HG03064 (cell line): ENCODE results near the gene IRF6.

Experiments
- ATAC-seq: cut with Tn5 transposase; IDR thresholded peaks from one replicate; pipeline ENCODE4 v1.9.1; 2021; ENCODE audit warnings: low read depth; ENCODE audit not compliant: unreplicated experiment

The IRF6 gene

DNA sequence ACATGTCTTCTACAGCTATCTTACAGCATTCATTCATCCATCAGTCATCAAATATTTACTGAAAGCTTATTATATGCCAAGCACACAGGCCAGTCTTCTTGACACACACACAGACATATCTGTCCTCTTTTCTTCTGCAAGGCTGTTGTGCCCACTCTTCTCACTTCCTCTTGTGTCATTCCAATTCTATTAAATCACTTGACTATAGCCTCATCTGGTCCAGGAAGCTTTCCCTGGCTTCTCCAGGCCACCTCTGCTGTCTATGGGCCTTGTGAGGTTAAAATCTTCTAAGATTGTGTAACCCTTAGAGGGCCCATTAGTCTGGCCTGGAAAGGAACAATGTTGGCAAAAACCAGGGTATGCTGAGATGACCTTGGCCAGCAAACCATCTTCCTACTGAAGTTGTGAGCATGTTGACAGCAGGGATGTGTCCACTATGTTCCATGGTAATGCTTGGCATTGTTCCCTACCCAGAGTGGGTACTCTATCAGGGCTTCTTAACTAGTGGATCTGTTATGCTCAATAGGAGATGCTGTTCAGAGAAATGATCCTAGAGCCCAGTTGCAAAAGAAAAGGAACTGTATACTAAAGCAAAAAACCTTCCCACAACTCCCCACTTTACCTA is 44.8 kb downstream of the IRF6 start:
- ATAC-seq, result no peak

GRCh38 chr1:209759829-209760359 is 46.0 kb downstream of the IRF6 start:
- ATAC-seq, result no peak

DNA sequence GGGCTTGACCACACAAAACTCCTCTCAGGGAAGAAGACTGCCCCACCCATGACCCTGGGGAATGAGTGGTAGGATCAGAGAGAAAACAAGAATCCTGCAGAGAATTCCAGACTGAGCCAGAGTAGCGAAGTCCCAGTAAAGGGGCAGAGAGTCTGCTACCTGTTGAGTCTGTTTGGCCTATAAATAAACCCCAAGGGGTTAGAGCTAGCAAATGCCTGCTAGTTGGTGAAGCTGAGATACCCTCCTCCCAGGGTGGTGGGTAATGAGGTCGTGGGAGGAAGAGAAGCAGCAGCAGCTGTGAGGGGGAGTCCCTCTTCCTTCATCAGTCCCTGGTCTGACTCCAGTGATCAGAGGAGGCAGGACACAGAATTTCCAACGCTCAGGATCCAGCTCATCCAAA is 47.5 kb downstream of the IRF6 start:
- ATAC-seq, result no peak

DNA sequence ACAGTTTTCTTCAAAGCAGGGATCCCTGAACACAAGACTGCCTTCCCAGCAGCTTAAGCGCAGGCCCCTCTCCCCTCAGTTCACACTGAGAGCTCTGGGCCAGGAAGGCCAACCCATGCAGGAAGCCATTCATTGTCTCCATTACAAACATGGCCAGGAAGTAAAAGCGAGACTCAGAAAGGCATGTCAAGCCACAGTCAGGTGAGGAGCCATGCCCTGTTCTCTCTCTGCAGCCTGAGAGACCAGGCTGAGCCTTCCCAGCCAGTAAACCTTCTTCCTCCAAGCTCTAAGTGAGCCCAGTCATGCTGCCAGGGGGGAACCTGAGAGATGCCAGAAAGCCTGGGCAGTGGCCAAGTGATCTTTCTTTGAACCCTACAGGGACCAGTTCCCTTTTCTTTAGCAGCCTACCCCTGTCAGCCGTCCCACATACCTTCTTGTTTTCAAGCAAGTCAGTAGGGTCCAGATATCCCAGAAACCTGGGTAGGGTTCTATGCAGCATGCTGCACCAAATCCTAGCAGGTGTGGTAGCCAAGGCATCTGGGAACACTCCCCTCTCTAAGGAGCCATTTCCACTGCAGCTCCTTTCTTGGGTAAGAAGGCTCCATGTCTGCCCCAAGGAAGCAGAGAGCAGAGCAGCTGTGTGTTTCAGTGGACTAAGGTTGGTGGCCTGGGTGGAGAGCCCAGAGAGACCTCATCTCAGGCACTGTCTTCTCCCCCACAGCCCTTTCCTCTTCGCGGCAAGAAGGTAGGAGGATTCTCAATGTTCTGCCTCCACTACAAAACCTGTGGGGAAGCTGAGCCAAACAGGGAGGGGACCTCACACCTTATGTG is 49.1 kb downstream of the IRF6 start:
- peak; percentile 28 for ATAC-seq

DNA sequence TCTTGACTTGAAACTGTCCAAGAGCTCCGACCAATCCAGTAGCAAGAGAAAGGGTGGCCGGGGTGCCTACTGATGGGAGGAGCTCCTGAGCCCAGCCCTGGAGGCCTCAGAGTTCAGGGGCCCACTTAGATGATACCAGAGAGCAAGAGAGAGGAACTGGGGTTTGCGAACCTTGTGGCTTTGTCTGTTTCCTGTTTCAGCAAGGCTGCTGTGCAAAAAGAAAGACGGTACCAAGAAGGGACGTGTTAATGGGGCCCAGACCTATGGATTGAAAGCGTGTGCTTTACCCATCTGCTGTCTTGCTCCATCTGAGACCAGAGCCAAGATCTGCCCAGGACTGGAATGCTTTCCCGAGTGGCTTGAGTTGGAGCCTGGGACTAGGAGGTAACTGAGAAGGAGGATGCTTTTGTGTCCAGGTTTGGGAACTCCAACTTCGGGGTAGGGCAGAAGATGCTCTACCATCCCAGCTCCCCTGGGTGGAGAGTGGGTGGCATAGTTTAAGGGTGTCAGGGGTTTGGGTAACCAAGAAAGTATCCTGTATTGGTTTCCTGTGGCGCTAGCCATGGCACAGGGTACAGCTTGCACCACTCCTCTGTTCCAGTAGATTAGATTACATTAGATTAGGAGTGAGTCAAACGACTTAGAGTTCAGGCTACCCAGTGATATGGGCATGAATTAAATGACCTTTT is 49.9 kb downstream of the IRF6 start, which contains the start of gene TRAF3IP3:
Gene TRAF3IP3 (plus strand): TSS at position 128 of the 689 bp plus-strand sequence. CDS start 3,987 bp downstream, outside the sequence.
- peak; percentile 64 for ATAC-seq

DNA sequence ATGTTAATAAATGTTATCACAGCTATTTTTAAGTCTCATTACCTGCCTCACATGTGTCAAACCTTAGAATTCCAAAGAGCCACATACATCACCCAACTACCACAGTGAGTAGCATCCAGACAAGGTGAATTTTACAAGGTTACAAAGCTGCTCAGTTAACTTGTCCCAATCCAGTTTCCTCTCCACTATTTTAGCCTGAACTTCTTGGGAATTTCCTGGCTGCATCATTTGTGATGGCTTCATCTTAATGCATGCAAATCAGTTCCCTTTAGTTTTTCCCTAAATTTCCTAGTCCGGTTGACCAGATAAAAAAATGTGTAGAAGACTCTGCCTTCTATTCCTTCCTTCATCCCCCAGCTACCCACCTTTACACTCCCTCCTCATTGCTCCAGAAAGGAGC is 50.7 kb downstream of the IRF6 start:
- no peak for ATAC-seq

- ATAC-seq, result no peak
Observed at GRCh38 chr1:209752890-209753289, 53.1 kb downstream of the IRF6 start.

- peak; percentile 47 for ATAC-seq
Observed at GRCh38 chr1:209751627-209752231, 54.2 kb downstream of the IRF6 start.

GRCh38 chr1:209749670-209750323 is 56.1 kb downstream of the IRF6 start:
- no peak for ATAC-seq

DNA sequence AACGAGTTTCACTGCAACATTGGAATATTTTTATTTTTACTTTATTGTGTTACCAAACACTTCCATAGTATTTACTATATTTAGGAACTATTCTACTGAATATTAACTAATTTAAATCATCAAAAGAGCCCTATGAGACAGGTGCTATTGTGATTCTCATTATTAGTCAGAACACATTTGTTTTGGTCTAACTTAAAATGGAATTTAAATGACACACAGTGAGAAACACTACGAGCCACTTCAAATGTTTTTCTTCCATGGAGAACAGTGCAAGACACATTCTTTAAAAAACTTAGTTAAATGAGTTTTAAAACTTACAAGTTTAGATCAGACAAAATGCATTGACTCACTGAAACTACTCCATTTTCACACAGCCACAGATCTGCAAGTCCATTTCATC is 56.7 kb downstream of the IRF6 start:
- no peak for ATAC-seq

GRCh38 chr1:209748620-209749019 is 57.3 kb downstream of the IRF6 start:
- no peak for ATAC-seq

DNA sequence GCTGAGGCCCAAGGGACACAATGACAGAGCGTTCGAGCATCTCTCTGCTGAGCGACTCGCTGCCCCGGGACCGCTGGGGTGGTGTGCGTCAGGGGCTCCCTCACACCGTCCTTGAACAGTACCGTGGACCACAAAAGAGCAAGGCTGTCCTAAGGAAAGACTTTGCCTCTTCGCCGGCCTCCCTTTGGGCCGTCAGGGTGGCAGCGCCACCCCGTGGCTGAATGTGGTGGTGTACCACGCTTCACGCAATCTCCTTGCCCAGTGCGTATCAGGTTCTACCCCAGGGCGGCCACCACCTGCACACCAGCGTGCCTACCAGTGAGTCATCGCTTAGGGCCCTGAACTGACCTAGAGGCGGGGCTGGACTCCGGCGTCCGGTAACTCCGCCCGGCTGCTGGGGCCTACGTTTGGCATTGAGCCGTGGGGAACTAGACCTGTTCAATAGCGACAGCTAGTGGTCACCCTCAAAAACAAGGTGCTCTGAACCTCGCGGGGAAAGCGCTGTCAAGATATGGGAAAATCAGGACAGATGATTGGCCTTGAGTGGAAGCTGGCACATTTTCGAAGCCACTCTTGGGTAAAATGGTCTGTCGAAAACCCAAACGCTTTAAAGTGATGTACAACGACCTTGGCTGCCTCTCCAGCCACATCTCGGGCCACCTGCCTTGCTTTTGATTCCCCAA is 58.2 kb downstream of the IRF6 start:
- peak; percentile 74 for ATAC-seq

DNA sequence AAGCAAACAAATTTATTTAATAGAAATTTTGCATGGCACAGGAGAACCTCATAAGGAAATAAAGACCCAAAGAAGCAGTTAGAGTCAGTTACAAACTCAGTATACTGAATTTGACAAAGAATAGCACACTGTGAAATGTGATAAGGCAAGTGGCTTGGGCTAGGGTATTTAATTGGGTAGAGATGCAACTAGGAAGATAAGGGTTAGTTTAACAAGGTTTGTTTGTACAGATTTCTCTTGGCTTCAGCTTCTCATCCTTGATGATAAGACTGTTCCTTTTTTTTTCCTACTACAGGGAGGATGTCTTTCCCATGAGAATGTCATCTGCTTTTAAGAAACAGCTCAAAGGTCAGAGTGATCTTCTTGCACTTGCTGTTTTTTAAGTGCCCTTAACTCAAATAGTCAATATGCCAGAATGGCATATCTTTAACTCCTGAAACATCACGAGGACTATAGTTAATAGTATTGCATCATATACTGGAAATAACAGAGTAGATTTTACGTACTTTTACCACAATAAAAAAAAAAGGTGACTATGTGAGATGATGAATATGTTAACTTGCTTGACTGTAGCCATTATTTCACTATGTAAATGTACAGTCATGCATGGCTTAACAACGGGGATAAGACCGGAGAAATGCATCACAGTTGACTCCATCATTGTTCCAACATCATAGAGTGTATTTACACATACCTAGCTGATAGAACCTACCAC is 59.3 kb downstream of the IRF6 start:
- no peak for ATAC-seq

GRCh38 chr1:209743145-209743482 is 62.8 kb downstream of the IRF6 start:
- no peak for ATAC-seq

- ATAC-seq, result no peak
Observed at GRCh38 chr1:209742409-209743144, 63.4 kb downstream of the IRF6 start.

DNA sequence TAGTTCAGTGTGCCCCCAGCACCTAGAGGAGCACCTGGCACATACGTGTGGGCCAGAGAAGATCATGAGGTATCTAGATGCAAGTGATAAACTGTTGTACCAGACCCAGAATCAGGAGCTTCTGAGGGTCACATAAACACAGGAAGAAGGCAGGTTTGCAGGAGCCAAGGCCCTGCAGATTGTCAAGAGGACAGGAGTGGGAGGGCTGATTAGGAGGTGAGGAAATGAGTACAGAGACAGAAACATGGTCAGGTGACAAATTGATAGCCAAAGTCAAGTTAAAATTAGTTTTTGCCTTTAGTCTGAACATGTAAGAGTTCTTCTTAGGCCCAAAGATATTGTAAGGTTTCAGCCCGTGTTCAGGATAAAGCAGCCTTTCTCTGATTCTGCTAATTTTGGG is 64.1 kb downstream of the IRF6 start:
- ATAC-seq, result no peak

GRCh38 chr1:209741193-209741592 is 64.7 kb downstream of the IRF6 start:
- no peak for ATAC-seq

GRCh38 chr1:209738270-209738669 is 67.7 kb downstream of the IRF6 start:
- ATAC-seq, result no peak

DNA sequence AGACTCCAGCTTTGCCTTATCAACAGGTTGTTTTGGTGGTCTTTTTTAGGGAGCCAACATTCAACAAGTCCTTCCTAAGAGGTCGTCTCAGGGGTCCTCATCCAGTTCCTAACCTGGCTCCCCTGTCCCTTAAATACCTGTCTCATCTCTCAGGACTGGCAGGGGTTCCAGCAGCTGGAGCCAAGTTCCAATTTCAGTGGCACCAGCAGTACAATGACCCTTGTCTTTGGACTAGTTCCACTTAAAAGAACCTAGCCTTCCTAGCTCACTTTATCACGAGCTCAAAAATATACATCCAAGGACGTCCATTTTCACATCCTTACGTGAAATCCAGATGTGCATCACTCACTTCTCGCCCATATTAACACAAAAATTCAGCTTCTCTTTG is 68.8 kb downstream of the IRF6 start:
- no peak for ATAC-seq
